ENCODE data around the gene SLC25A39.

DNA sequence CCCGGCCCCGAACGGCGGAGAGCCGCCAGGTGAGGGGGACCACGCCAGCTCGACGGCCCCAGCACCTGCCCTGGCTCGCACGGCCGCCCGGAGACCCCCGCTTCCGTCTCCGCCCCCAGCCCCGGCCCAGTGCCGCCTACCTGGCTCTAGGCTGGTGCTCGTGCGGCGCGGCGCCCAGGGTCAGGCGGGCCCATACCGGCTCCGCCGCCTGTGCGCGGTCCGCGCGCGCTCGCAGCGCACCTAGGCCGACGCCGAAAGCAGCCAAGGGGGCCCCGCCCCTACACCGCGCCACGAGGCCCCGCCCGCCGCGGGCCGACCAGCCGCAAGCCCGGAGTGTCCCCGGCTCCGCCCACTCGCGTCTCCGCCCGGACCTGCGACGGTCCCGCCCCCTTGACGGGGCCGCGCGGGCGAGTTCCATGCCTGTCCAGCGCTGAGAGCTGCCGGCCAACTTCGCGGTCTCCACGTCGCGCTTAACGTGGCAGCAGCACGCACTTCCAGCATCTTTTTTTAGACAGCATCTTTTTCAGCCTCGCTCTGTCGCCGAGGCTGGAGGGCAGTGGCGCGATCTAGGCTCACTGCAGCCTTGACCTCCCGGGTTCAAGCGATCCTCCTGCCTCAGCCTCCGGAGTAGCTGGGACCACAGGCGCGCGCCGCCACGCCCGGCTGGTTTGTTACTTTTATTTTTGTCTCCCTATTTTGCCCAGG, at the start of gene SLC25A39:
- TF ChIP-seq, protein P1, sequence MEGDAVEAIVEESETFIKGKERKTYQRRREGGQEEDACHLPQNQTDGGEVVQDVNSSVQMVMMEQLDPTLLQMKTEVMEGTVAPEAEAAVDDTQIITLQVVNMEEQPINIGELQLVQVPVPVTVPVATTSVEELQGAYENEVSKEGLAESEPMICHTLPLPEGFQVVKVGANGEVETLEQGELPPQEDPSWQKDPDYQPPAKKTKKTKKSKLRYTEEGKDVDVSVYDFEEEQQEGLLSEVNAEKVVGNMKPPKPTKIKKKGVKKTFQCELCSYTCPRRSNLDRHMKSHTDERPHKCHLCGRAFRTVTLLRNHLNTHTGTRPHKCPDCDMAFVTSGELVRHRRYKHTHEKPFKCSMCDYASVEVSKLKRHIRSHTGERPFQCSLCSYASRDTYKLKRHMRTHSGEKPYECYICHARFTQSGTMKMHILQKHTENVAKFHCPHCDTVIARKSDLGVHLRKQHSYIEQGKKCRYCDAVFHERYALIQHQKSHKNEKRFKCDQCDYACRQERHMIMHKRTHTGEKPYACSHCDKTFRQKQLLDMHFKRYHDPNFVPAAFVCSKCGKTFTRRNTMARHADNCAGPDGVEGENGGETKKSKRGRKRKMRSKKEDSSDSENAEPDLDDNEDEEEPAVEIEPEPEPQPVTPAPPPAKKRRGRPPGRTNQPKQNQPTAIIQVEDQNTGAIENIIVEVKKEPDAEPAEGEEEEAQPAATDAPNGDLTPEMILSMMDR (conservative IDR thresholded peaks at IDR 0.05): no peak
- no peak for TF ChIP-seq EZH2 (IDR thresholded peaks at IDR 0.05; ENCODE audit: low read depth)

All from PC-9 (cell line).